Activated CD4-positive, alpha-beta memory T cell treated with anti-CD3 and anti-CD28 coated beads, Interleukin-2, amount 10 ng/mL, durations not matched to agents 7 days and 5 days (primary cell): ENCODE results near the gene C13orf46. TPM values are rescaled to one million over a fixed set of nuclear protein-coding genes. Genes with fewer than 3 reads are reported as not detected.
"Not testable (repeated sequence)": the region's sequence is repeated elsewhere in the genome, so short reads cannot be mapped to it uniquely, and the experiment has no call there.

ENCODE experiments used
- CTCF ChIA-PET: fragments of 350-600 bp; sonication (Branson Sonifier 250); formaldehyde crosslinking; loops from one replicate; lab custom pipeline; 2021; ENCODE audit warnings: antibody characterized with exemption, inconsistent platforms; lab: Charles Lee
- POLR2A ChIA-PET: fragments of 350-600 bp; sonication (Branson Sonifier 250); formaldehyde crosslinking; loops from one replicate; lab custom pipeline; 2021; ENCODE audit warnings: antibody characterized with exemption; lab: Charles Lee
- DNase-seq: peaks from one replicate; pipeline ENCODE4 v3.0.0-alpha.2; 2020
- H3K27ac Mint-ChIP-seq: one replicate; pipeline ENCODE4 v1.8.0; 2021; ENCODE audit warnings: mild to moderate bottlenecking, mixed read lengths
- H3K27me3 Mint-ChIP-seq: one replicate; pipeline ENCODE4 v1.8.0; 2021; ENCODE audit warnings: mixed read lengths
- H3K36me3 Mint-ChIP-seq: one replicate; pipeline ENCODE4 v1.8.0; 2021; ENCODE audit warnings: low read depth, mixed read lengths
- H3K4me1 Mint-ChIP-seq: one replicate; pipeline ENCODE4 v1.8.0; 2021; ENCODE audit warnings: mixed read lengths
- H3K4me3 Mint-ChIP-seq: one replicate; pipeline ENCODE4 v1.8.0; 2021; ENCODE audit warnings: mild to moderate bottlenecking, mixed read lengths
- H3K9me3 Mint-ChIP-seq: one replicate; pipeline ENCODE4 v1.8.0; 2021; ENCODE audit warnings: mixed read lengths
- total RNA-seq, 2 experiments: library from RNA; stranded (reverse); gene quantifications; one replicate each; pipeline ENCODE4 v1.2.3, GENCODE V29; 2021

C13orf46 gene
- total RNA-seq, 2 experiments from 2014 or later, result 2.5 to 2.9 TPM

DNA sequence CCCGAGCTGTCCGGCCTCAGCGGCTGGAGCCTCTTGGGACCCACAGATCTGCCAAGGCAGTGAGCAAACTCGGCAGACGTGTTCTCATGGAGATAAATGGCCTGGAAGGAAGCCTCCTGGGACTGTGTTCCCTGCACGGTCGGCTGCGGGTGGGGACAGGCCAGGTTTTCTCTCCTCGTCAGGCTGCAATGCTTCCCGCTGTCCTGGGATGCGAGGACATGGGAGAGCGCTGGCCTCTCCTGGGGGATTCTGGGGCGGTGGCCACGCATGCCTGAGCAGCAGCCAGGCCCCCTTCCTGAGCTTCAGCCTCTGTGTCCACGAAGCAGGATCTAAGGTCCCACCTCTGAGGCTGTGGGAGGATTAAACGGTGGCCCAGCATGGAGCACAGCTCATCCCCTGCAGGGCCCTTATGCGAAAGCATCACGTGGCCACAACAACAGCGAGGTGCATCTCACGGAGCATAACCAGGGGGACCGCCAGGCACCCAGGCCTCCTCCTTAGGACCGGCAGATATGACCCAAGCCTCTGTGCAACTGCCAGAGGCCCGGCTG lies 21.2 kb upstream of the C13orf46 start:
- Mint-ChIP-seq H3K4me3 (no peak overlapping the region), H3K36me3 (peaks cover 53% of the 10 kb centered on the region), H3K27ac (no peak overlapping the region), H3K27me3 (no peaks in the 10 kb centered on the region), H3K9me3 (peaks cover 4% of the 10 kb centered on the region), H3K4me1 (peaks cover 9% of the 10 kb centered on the region)
- ChIA-PET CTCF (no interaction called here), POLR2A (interaction anchor here (1.4 kb wide), 1 partner anchor 71 kb away, joined by 3 read pairs; no protein-coding TSS in a partner anchor)
- DNase-seq, result no peak

DNA sequence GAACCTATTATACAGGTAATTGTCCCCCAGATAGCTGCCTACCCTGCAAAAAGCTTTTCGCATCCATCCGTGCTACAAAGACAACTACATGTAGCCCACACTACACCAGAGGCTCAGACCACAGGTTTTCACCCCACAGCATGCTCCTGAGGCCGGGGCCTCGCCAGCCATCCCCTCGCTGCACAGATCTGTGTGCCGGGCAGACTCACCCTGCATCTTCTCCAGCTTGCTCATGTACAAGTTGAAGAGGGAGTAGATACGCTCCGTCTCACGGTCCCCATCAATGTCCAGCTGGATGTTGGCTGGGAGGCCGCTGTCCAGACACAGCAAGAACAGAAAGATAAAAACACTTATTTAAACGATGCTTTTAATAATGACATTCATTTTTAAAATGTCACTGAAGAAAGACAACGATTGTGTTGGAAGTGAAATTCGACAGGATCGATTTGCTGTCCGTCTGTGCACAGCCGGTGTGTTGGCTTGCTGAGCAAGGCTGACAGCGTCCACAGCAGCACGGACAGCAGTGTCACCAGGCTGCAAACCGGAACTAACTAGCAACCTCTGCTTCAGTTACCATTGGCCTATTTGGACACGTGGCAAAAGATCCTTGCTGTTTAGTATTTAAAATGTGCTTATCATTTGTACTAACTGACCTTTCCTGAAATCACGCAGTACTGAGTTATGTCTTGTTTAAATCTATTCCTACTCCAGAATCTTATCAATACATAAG lies 18.6 kb upstream of the C13orf46 start:
- H3K4me1 Mint-ChIP-seq, result peaks cover 9% of the 10 kb centered on the region
- ChIA-PET POLR2A (no interaction called here), CTCF (no interaction called here)
- no peak overlapping the region for H3K27ac Mint-ChIP-seq
- no peak for DNase-seq
- H3K9me3 Mint-ChIP-seq, result peaks cover 4% of the 10 kb centered on the region
- H3K27me3 Mint-ChIP-seq, result no peaks in the 10 kb centered on the region
- peaks cover 58% of the 10 kb centered on the region for H3K36me3 Mint-ChIP-seq
- no peak overlapping the region for H3K4me3 Mint-ChIP-seq

DNA sequence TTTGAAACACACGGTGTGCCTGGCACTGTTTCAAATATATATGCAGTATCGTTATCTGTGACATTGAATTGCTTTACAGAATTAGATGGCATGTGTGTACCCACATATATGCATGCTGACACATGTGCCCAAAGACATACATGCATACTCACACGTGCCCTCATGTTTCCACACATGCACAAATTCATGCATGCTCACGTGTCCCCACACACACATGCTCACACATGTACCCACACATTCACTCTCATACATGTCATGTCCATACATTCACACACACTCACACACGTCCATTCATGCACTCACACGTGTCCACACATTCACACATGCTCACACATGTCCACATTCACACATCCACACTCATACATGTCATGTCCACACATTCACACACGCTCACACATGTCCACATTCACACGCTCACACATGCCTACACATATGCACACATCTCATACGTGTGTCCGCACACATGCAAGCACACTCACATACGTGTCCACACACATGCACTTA lies 17.9 kb upstream of the C13orf46 start:
- H3K27ac Mint-ChIP-seq, result peak overlapping the region; percentile 22

DNA sequence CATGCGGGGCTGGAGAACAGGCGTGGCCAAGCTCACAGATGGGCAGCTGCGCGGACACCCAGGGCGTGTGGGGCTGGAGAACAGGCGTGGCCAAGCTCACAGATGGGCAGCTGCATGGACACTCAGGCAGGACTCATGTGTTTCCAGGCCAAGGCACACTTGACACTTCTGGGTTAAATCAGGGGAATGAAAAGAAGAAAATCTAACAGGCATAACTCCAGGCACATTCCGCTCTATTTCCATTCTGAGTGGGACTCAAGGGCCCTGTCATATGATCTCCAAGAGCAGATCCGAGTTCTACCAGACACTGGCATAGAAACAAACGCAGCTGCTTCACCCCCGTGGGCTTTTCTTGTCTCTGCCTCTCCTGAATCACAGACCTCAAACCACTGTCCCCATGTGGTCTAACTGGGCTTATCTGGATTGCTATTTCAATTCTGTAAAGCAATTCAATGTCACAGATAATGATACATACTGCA lies 17.4 kb upstream of the C13orf46 start:
- ChIA-PET POLR2A (no interaction called here), CTCF (no interaction called here)
- H3K9me3 Mint-ChIP-seq, result peaks cover 4% of the 10 kb centered on the region
- no peak for DNase-seq
- H3K36me3 Mint-ChIP-seq, result peaks cover 55% of the 10 kb centered on the region
- H3K4me1 Mint-ChIP-seq, result peaks cover 9% of the 10 kb centered on the region
- no peak overlapping the region for H3K4me3 Mint-ChIP-seq
- H3K27ac Mint-ChIP-seq, result no peak overlapping the region
- no peaks in the 10 kb centered on the region for H3K27me3 Mint-ChIP-seq

More for the DNA sequence above, 17.9 kb upstream of the C13orf46 start:
- CTCF ChIA-PET, result no interaction called here
- Mint-ChIP-seq H3K4me3 (no peak overlapping the region), H3K27me3 (no peaks in the 10 kb centered on the region), H3K36me3 (peaks cover 55% of the 10 kb centered on the region), H3K9me3 (peaks cover 4% of the 10 kb centered on the region), H3K4me1 (peaks cover 9% of the 10 kb centered on the region)
- DNase-seq, result no peak
- POLR2A ChIA-PET, result no interaction called here

DNA sequence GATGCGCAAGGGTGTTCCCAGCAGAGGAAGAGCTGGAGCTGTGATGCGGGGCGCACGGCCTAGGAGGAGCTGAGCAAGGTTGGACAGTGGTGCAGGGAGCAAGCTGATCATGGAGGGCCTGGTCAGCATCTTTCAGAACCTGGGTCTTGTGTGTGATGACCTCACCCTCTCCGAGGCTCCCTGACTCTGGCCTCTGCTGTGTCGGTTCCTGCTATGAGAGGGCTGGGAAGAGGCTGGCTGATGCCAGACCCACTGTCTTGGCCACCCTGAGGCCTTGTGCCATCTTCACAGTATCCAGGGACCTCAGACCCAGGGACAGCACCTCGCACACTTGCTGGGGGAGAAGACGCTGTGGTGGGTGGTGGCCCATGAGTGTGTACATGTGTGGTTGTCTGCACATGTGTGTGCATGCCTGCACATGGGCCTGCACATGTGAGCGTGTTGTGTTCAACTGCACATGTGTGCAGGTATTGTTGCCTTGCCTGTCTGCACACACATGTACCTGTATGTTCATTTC lies 16.5 kb upstream of the C13orf46 start:
- peaks cover 4% of the 10 kb centered on the region for H3K9me3 Mint-ChIP-seq
- POLR2A ChIA-PET, result no interaction called here
- no peak for DNase-seq

DNA sequence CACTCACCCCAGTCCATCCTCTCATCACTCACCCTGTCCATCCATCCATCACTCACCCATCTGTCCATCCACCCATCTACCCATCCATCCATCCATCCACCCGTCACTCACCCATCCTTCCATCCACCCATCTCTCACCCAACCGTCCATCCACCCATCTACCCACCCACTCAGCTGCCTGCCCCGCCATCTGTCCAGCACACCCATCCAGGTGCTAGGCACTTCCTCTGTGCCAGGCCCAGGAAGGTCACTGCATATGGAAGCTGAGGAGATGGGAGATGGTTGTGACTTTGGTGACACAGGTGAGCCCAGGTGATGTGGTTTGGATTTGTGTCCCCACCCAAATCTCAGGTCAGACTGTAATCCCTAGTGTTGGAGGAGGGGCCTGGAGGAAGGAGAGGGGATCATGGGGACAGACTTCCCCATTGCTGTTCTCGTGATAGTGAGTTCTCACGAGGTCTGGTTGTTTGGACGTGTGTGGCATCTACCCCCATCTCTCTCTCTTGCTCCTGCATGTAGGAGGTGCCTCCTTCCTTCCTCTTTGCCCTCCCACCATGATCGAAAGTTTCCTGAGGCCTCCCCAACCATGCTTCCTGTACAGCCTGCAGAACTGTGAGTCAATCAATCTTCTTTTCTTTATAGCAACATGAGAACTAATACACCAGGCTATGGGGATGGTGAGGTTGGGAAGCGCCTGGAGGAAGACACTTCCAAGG lies 15.9 kb upstream of the C13orf46 start:
- peaks cover 53% of the 10 kb centered on the region for H3K36me3 Mint-ChIP-seq
- no peaks in the 10 kb centered on the region for H3K27me3 Mint-ChIP-seq
- H3K4me1 Mint-ChIP-seq, result peaks cover 9% of the 10 kb centered on the region
- ChIA-PET CTCF (no interaction called here), POLR2A (no interaction called here)
- no peak overlapping the region for H3K27ac Mint-ChIP-seq
- H3K4me3 Mint-ChIP-seq, result no peak overlapping the region
- H3K9me3 Mint-ChIP-seq, result peaks cover 4% of the 10 kb centered on the region
- DNase-seq, result no peak

More for the DNA sequence above, 16.5 kb upstream of the C13orf46 start:
- Mint-ChIP-seq H3K27me3 (no peaks in the 10 kb centered on the region), H3K36me3 (peaks cover 55% of the 10 kb centered on the region), H3K4me3 (no peak overlapping the region), H3K4me1 (peaks cover 9% of the 10 kb centered on the region), H3K27ac (no peak overlapping the region)
- CTCF ChIA-PET, result no interaction called here

DNA sequence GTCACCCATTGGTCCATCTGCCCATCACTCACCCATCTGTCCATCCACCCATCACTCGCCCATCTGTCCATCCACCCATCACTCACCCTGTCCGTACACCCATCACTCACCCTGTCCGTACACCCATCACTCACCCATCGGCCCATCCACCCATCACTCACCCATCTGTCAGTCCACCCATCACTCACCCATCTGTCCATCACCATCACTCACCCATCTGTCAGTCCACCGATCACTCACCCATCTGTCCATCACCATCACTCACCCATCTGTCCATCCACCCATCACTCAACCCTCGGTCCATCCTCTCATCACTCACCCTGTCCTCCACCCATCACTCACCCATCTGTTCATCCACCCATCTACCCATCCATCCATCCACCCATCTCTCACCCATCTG lies 15.0 kb upstream of the C13orf46 start:
- CTCF ChIA-PET, H3K4me3 Mint-ChIP-seq, POLR2A ChIA-PET, DNase-seq, H3K4me1 Mint-ChIP-seq, H3K27ac Mint-ChIP-seq, H3K27me3 Mint-ChIP-seq, H3K9me3 Mint-ChIP-seq: not testable (repeated sequence)
- H3K36me3 Mint-ChIP-seq, result peaks cover 47% of the 10 kb centered on the region

DNA sequence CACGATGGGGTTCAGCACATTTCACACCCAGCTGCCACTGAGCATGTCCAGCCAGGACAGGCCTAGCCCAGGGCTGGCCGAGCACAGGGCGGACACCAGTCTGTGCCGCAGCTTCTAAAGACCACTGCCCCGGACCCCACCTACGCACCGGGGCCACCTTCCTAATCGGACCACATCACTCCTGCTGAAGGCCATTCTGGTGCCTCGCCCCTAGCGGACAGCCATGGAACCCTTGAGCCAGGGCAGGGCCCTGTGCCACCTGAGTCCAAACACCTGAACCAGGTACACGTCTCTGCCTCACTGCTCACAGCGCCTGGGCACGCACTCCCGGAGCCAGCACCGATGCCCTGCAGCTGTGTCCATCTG lies 8.4 kb upstream of the C13orf46 start:
- Mint-ChIP-seq H3K4me1 (no peaks in the 10 kb centered on the region), H3K27ac (no peak overlapping the region), H3K9me3 (no peaks in the 10 kb centered on the region), H3K4me3 (no peak overlapping the region), H3K36me3 (peaks cover 53% of the 10 kb centered on the region), H3K27me3 (no peaks in the 10 kb centered on the region)
- ChIA-PET POLR2A (no interaction called here), CTCF (no interaction called here)
- DNase-seq, result no peak

DNA sequence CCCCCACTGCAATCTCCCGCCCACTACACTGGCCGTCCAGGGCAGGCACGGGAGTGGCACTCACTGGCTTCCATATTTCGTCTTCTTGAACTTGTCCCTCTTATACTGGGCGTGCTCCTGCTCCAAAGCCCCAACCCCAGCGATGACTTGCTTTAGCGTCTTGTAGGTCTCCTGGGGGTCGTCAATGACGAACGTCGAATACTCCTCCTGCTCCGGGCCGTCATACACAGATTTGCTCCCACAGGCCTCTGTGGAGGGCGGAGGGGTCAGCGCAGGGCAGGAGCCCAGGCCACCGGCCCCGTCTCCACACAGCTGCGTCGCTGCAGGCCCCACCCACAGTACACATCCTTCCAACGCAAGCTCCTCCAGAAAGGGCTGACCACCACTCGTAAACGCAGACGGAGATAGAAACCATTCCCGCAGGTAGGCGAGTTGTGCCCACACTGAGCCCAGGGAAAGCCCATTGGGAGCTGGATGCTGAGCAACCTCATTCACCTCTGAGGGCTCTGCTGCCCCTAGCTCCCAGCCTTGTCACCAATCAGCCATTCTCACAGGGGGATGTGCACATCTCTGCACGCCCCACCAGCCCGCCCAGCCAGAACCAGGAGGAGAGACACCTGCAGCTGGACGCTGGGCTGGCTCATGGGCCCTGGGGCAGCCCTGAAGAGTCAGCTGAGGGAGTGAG lies 7.9 kb upstream of the C13orf46 start:
- no peaks in the 10 kb centered on the region for H3K4me1 Mint-ChIP-seq
- H3K36me3 Mint-ChIP-seq, result peaks cover 56% of the 10 kb centered on the region
- no peak overlapping the region for H3K4me3 Mint-ChIP-seq
- H3K27ac Mint-ChIP-seq, result no peak overlapping the region
- ChIA-PET CTCF (no interaction called here), POLR2A (no interaction called here)
- no peak for DNase-seq
- no peaks in the 10 kb centered on the region for H3K9me3 Mint-ChIP-seq
- no peaks in the 10 kb centered on the region for H3K27me3 Mint-ChIP-seq

DNA sequence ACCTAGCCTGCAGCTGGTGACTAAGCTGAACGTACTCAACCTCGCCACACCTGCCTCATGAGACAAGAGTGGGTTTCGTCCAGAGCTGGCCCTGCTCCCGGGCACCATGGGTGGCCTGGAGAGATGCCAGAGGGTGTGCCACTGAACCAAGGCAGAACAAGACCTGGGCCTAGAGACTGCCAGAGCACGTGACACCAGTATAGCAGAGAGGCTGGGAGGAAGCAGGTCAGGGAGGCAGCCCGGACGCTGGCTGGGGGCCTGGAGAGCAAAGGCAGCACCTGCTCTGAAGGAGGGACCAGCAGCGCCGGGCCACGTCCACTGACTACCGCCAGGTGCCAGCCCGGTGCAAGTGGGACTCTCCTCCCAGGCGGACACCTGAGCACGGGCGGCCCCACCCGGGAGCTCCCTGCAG lies 7.3 kb upstream of the C13orf46 start:
- H3K36me3 Mint-ChIP-seq, result peaks cover 59% of the 10 kb centered on the region
- POLR2A ChIA-PET, result no interaction called here
- CTCF ChIA-PET, result no interaction called here

DNA sequence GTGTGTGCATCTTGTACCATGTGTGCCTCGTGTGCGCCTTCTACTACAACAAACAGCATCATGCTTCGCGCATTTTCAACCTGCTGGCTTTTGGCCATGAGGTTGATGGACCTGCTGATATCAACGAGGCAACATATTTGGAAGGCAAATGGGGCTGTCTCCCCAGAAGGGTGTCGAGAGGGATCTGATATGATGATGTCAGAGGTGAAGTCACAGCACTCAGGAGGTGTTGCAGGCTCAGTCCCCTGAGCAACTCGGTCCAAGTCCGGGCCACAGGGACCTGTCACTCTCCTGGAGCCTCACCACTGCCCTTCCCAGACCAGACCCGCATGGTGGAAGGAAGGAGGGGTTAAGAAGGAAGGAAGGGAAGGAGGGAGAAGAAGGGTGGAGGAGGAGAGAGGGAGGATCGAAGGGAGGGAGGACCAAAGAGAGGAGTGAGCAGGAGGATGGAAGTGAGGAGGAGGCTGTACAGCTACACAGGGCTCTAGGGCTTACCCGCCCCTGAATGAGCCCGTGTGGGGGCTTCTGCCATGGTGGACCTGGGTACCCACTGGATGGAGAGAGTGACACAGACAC lies 6.7 kb upstream of the C13orf46 start:
- Mint-ChIP-seq H3K9me3 (no peaks in the 10 kb centered on the region), H3K27me3 (no peaks in the 10 kb centered on the region), H3K4me1 (no peaks in the 10 kb centered on the region), H3K4me3 (no peak overlapping the region), H3K27ac (no peak overlapping the region), H3K36me3 (peaks cover 62% of the 10 kb centered on the region)
- DNase-seq, result no peak
- CTCF ChIA-PET, result no interaction called here
- POLR2A ChIA-PET, result no interaction called here

More for the DNA sequence above, 7.3 kb upstream of the C13orf46 start:
- no peak for DNase-seq
- Mint-ChIP-seq H3K4me1 (no peaks in the 10 kb centered on the region), H3K27ac (no peak overlapping the region), H3K27me3 (no peaks in the 10 kb centered on the region), H3K9me3 (no peaks in the 10 kb centered on the region), H3K4me3 (no peak overlapping the region)

DNA sequence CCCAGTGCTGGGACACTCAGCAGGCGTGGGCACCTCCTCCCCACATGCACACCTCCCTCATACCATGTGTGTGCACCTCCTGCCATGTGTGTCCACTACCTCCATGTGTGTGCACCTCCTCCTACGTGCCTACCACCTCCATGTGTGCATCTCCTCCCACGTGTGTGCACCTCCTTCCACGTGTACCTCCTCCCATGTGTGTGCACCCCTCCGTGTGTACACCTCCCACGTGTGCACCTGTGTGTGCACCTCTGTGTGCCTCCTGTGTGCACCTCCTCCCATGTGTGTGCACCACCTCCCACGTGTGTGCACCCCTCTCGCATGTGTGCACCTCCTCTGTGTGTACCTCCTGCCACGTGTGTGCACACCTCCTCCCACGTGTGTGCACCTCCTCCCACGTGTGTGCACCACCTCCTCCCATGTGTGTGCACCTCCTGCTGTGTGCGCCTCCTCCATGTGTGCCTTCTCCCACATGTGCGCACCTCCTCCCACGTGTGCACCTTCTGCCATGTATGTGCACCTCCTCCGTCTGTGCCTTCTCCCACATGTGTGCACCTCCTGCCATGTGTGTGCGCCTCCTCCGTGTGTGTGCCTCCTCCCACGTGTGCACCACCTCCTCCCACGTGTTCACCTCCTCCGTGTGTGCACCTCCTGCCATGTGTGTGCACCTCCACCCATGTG lies 6.1 kb upstream of the C13orf46 start:
- Mint-ChIP-seq H3K27me3 (no peaks in the 10 kb centered on the region), H3K4me3 (no peak overlapping the region), H3K9me3 (no peaks in the 10 kb centered on the region), H3K4me1 (no peaks in the 10 kb centered on the region), H3K36me3 (peaks cover 64% of the 10 kb centered on the region), H3K27ac (no peak overlapping the region)
- ChIA-PET CTCF (no interaction called here), POLR2A (no interaction called here)
- no peak for DNase-seq
